Measurements from ENCODE around the gene AGER. TPM values are rescaled to one million over a fixed set of nuclear protein-coding genes. Genes with fewer than 3 reads are reported as not detected.
"Not testable (repeated sequence)": the region's sequence is repeated elsewhere in the genome, so short reads cannot be mapped to it uniquely, and the experiment has no call there.

Gene AGER
- total RNA-seq, 1 donor from 2014 or later, result 4.8 TPM

- DNase-seq, result no peak
These were observed 14.8 kb upstream of the AGER start for GRCh38 chr6:32198866-32199265.

- DNase-seq, result no peak
These were observed 14.3 kb upstream of the AGER start for GRCh38 chr6:32198345-32198696.

- DNase-seq, result peak; percentile 52
These were observed 12.9 kb upstream of the AGER start for GRCh38 chr6:32196682-32197616.

- peak; percentile 97 for DNase-seq
These were observed 12.0 kb upstream of the AGER start for GRCh38 chr6:32195902-32196681.

GRCh38 chr6:32195652-32195901 is 11.5 kb upstream of the AGER start:
- DNase-seq, result peak; percentile 100

GRCh38 chr6:32194825-32195651 is 11.0 kb upstream of the AGER start:
- peak; percentile 71 for DNase-seq

- no peak for DNase-seq
These were observed 10.3 kb upstream of the AGER start for GRCh38 chr6:32194388-32194787.

- DNase-seq, result not testable (repeated sequence)
These were observed 9.0 kb upstream of the AGER start for GRCh38 chr6:32193096-32193495.

GRCh38 chr6:32192608-32193039 is 8.6 kb upstream of the AGER start, which contains the start of gene GPSM3:
Gene GPSM3 (minus strand): TSS chr6:32192643. CDS start chr6:32192513, 130 bp downstream.
- peak; percentile 36 for DNase-seq

GRCh38 chr6:32191696-32192607 is 7.9 kb upstream of the AGER start:
- DNase-seq, result no peak

GRCh38 chr6:32190911-32191677 is 7.0 kb upstream of the AGER start:
- no peak for DNase-seq

GRCh38 chr6:32190054-32190851 is 6.2 kb upstream of the AGER start, which contains the start of gene PBX2:
Gene PBX2 (minus strand): TSS chr6:32190202. CDS start chr6:32189915, 287 bp downstream.
- peak; percentile 97 for DNase-seq

GRCh38 chr6:32189742-32190053 is 5.6 kb upstream of the AGER start:
- no peak for DNase-seq

GRCh38 chr6:32189069-32189741 is 5.2 kb upstream of the AGER start:
- peak; percentile 35 for DNase-seq

GRCh38 chr6:32188381-32189068 is 4.5 kb upstream of the AGER start:
- DNase-seq, result peak; percentile 54

- DNase-seq, result not testable (repeated sequence)
These were observed 3.8 kb upstream of the AGER start for GRCh38 chr6:32187725-32188380.

- no peak for DNase-seq
These were observed 3.1 kb upstream of the AGER start for GRCh38 chr6:32187009-32187709.
